Measurements from ENCODE around the gene RDH12.

DNA sequence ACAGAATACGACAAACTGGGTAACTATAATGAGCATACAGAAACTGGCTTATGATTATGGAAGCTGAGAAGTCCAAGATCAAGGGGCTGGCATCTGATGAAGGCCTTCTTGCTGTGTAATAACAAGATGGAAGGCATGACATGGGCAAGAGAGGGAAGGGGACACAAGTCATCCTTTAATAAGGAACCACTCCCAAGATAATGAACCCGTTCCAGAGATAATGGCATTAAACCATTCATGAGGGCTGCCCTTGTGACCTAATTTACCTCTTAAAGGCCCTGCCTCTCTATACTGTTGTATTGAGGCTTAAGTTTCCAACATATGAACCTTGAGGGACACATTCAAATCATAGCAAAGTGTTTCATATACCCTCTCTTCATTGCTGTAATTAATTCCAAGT, 22.7 kb upstream of the RDH12 start:
- TF ChIP-seq ZNF274 (IDR thresholded peaks at IDR 0.05; ENCODE audit: low read depth, low read length) (no peak), YY1 (IDR thresholded peaks at IDR 0.05; ENCODE audit: insufficient read depth, insufficient read length) (no peak), SUZ12 (IDR thresholded peaks at IDR 0.05; ENCODE audit: extremely low read depth, insufficient read depth, insufficient read length) (no peak)
